Hepatocyte (in vitro differentiated cells): Measurements from ENCODE around the gene COG2. TPM values are rescaled to one million over a fixed set of nuclear protein-coding genes. Genes with fewer than 3 reads are reported as not detected.

Experiments used
- DNase-seq: peaks from one replicate; pipeline ENCODE4 v3.0.0-alpha.2; 2016; ENCODE audit warnings: low spot score
- H2AFZ ChIP-seq: fragments of 200-600 bp; sonication (generic); 2 replicates; pipeline ENCODE4 v1.6.0; 2016; ENCODE audit warnings: antibody characterized with exemption, mild to moderate bottlenecking
- H3K27ac ChIP-seq: fragments of 200-600 bp; sonication (generic); 2 replicates; pipeline ENCODE4 v1.5.1; 2016; ENCODE audit warnings: mild to moderate bottlenecking
- H3K27me3 ChIP-seq: fragments of 200-600 bp; sonication (generic); 2 replicates; pipeline ENCODE4 v1.6.1; 2016
- H3K36me3 ChIP-seq: fragments of 200-600 bp; sonication (generic); replicated peaks from 2 replicates; pipeline ENCODE4 v1.5.1; 2016; ENCODE audit warnings: low read depth; ENCODE audit not compliant: insufficient read depth
- H3K4me1 ChIP-seq: fragments of 200-600 bp; sonication (generic); 2 replicates; pipeline ENCODE4 v1.5.1; 2016; ENCODE audit warnings: mild to moderate bottlenecking, moderate library complexity; ENCODE audit not compliant: insufficient read depth
- H3K4me2 ChIP-seq: fragments of 200-600 bp; sonication (generic); 2 replicates; pipeline ENCODE4 v1.6.0; 2016
- H3K4me3 ChIP-seq: fragments of 200-600 bp; sonication (generic); 2 replicates; pipeline ENCODE4 v1.5.1; 2016; ENCODE audit warnings: mild to moderate bottlenecking
- H3K79me2 ChIP-seq: fragments of 200-600 bp; sonication (generic); 2 replicates; pipeline ENCODE4 v1.6.0; 2017; ENCODE audit warnings: mild to moderate bottlenecking
- H3K9me2 ChIP-seq: fragments of 200-600 bp; sonication (generic); replicated peaks from 2 replicates; pipeline ENCODE4 v1.6.0; 2017; ENCODE audit warnings: mild to moderate bottlenecking; ENCODE audit not compliant: insufficient read depth
- H3K9me3 ChIP-seq: fragments of 200-600 bp; sonication (generic); 2 replicates; pipeline ENCODE4 v1.5.1; 2016; ENCODE audit warnings: low read depth, mild to moderate bottlenecking
- H4K20me1 ChIP-seq: fragments of 200-600 bp; sonication (generic); 2 replicates; pipeline ENCODE4 v1.6.0; 2016; ENCODE audit warnings: mild to moderate bottlenecking; ENCODE audit not compliant: insufficient read depth, poor library complexity, severe bottlenecking
- EZH2 ChIP-seq: fragments of 200-600 bp; sonication (generic); IDR thresholded peaks from 2 replicates; pipeline ENCODE4 v1.6.1; 2016; ENCODE audit warnings: antibody characterized with exemption, mild to moderate bottlenecking, borderline replicate concordance
- EZH2phosphoT487 ChIP-seq: fragments of 200-600 bp; sonication (generic); IDR thresholded peaks from one replicate; pipeline ENCODE4 v1.6.1; 2018; ENCODE audit warnings: antibody characterized with exemption, mild to moderate bottlenecking, low read depth, moderate library complexity; ENCODE audit not compliant: unreplicated experiment, severe bottlenecking
- WGBS: methylation state at CpG from one replicate; pipeline ENCODE4 v1.1.6; 2016; ENCODE audit warnings: low lambda C conversion rate; ENCODE audit errors: missing lambda C conversion rate; 5-methylcytosine and 5-hydroxymethylcytosine counted together
- polyA plus RNA-seq: library from polyadenylated mRNA; unstranded; fragments of >200 nt; fragmentation: Nextera tagmentation; extraction: Ambion mirVana; gene quantifications from 2 replicates; pipeline ENCODE4 v1.2.1, GENCODE V29; 2016
- total RNA-seq: library from RNA; depleted of rRNA; stranded (reverse); fragments of >200 nt; gene quantifications from 2 replicates; pipeline ENCODE4 v1.2.3, GENCODE V29; 2014
- TF ChIP-seq, protein P1 (sequence below): fragments of 200-600 bp; sonication (generic); IDR thresholded peaks from 2 replicates; pipeline ENCODE4 v1.5.1; 2016; ENCODE audit warnings: antibody characterized with exemption, mild to moderate bottlenecking; ENCODE audit not compliant: poor library complexity

Gene COG2
- total and polyA plus RNA-seq, 2 experiments from 2014 or later = 25.3 to 46.2 TPM

DNA sequence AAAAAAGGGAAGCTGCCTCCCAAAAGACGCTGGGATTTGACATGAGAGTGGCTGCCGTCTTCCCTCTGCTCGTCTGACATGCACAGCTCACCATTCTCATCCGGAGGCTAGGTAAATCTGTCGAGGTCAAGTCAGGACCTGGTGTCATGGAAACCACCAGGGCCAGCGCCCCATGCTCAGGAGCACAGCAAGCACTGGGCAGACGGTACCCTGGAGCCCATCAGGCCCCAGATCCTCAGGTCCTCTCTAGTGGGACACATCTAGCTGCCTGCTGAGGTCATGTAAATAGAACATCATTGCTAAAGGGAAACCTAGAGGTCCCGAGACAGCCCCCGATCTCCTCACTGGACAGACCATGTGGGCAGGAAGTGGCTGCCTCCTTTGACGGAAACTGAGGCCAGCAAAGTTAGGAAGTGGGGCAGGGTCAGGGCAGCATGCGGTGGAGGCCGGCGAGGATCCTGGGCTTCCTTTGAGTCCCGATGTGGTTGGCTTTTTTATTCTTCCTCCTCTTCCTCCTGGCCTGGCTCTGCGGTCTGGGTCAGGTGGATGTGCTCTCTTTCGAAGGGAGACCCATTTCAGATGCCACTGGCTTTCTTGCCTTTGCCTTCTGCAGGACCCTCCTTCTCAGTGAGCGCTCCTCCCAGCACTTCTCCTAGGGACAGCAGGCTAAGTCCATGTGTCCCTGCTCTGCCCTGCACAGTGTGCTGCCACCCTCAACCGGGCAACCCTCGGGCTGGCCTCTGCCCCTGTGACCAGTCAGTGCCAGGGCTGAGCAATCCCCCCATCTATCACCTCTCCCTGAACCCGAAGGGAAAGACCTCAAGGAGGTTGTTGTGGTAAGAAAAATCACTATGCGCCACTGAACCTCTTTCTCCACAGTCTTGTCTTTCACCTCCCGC, 65.7 kb downstream of the COG2 start:
- WGBS = 89% methylated on average over 21 of the region's 22 CpGs
- Histone ChIP-seq H3K9me3 (no peaks in the 10 kb centered on the region), H3K9me2 (no peaks in the 10 kb centered on the region), H3K4me2 (peak overlapping the region; percentile 51), H3K27me3 (no peaks in the 10 kb centered on the region), H4K20me1 (no peaks in the 10 kb centered on the region), H3K79me2 (peaks cover 1% of the 10 kb centered on the region), H3K4me3 (no peak overlapping the region), H3K27ac (peak overlapping the region; percentile 85), H3K36me3 (no peaks in the 10 kb centered on the region), H2AFZ (no peak overlapping the region), H3K4me1 (peaks cover 12% of the 10 kb centered on the region)
- DNase-seq = no peak
- TF ChIP-seq, protein P1, sequence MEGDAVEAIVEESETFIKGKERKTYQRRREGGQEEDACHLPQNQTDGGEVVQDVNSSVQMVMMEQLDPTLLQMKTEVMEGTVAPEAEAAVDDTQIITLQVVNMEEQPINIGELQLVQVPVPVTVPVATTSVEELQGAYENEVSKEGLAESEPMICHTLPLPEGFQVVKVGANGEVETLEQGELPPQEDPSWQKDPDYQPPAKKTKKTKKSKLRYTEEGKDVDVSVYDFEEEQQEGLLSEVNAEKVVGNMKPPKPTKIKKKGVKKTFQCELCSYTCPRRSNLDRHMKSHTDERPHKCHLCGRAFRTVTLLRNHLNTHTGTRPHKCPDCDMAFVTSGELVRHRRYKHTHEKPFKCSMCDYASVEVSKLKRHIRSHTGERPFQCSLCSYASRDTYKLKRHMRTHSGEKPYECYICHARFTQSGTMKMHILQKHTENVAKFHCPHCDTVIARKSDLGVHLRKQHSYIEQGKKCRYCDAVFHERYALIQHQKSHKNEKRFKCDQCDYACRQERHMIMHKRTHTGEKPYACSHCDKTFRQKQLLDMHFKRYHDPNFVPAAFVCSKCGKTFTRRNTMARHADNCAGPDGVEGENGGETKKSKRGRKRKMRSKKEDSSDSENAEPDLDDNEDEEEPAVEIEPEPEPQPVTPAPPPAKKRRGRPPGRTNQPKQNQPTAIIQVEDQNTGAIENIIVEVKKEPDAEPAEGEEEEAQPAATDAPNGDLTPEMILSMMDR = no peak
- TF ChIP-seq EZH2phosphoT487 = no peak

DNA sequence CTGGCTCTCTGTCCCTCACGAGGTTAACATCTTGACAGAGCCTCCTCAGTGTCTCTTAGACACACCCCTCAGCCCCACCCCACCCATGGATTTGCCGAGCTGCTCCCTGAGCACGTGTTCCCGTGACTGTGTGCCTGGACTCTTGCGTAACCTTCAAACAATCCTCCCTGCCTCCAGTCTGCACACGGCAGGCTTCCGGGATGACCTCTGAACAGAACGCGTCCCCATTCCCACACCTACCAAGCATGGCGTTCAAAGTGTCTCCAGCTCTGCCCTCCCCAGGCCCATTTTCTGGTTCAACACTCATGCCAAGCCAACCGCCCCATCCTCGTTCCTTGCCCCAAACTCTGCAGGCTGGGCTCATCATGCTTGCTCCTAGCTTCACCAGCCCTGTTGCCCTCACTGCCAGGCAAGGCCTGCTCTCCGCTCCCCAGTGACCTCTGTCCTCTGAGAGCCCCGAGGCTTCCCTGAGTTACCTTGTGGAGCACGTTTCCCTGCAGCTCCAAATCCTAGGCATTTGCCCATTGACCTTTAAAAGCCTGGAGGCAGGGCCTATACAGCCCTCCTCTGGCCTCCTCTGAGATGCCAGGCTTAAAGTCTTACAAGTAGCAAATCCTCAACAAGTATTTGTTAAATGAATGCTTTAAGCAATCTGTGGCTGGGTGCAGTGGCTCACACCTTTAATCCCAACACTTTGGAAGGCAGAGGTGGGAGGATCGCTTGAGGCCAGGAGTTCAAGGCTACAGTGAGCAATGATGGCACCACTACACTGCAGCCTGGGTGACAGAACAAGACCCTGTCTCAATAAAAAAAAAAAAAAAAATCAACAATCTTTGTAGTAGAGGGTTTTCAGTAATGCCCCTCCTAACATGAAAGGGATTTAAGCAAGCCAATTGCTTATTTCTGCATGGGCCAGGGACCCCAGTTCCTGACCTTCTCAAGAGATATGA, 66.6 kb downstream of the COG2 start:
- TF ChIP-seq, protein P1 = no peak
- TF ChIP-seq EZH2 = no peak
- no peak for TF ChIP-seq EZH2phosphoT487
- Histone ChIP-seq H3K27ac (peak overlapping the region; percentile 92), H3K4me1 (peaks cover 17% of the 10 kb centered on the region), H3K36me3 (no peaks in the 10 kb centered on the region), H3K27me3 (no peaks in the 10 kb centered on the region), H3K4me2 (peak overlapping the region; percentile 5), H3K4me3 (no peak overlapping the region), H2AFZ (no peak overlapping the region), H3K9me2 (no peaks in the 10 kb centered on the region), H3K79me2 (peaks cover 5% of the 10 kb centered on the region), H3K9me3 (no peaks in the 10 kb centered on the region), H4K20me1 (no peaks in the 10 kb centered on the region)
- 54% methylated on average over 16 of the region's 16 CpGs for WGBS
- DNase-seq = peak; percentile 88

DNA sequence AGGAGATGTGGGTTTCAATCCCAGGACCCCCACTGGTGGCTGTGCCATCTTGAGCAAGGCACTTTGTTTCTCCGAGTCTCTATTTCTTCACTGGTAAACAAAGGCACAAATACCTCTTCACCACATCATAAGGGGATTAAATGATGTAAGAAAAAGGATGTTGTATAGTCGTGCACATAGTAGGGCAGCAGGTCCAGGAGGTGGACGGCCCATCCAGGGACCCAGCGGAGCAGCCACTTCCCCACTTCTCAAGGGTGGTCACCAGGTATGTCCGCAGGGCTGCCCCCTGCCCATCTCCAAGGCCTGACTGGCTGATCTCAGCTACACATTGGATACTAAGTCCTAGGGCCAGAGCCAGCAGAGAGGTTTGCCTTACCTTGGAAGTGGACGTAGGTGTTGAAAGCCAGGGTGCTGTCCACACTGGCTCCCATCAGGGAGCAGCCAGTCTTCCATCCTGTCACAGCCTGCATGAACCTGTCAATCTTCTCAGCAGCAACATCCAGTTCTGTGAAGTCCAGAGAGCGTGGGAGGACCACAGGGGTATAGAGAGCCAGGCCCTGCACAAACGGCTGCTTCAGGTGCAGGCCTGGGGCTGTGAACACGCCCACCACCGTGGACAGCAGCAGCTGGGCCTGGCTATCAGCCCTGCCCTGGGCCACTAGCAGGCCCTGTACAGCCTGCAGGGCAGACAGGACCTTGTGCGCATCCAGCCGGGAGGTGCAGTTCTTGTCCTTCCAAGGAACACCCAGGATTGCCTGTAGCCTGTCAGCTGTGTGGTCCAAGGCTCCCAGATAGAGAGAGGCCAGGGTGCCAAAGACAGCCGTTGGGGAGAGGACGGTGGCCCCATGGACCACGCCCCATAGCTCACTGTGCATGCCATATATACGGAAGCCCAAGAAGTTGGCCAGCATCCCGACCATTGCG, 67.6 kb downstream of the COG2 start:
- TF ChIP-seq EZH2 = no peak
- no peak for TF ChIP-seq EZH2phosphoT487
- TF ChIP-seq, protein P1 = no peak
- no peak for DNase-seq
- Histone ChIP-seq H3K9me3 (no peaks in the 10 kb centered on the region), H3K79me2 (peaks cover 5% of the 10 kb centered on the region), H3K27ac (peak overlapping the region; percentile 92), H3K4me2 (peak overlapping the region; percentile 5), H3K36me3 (no peaks in the 10 kb centered on the region), H3K4me3 (no peak overlapping the region), H2AFZ (no peak overlapping the region), H3K9me2 (no peaks in the 10 kb centered on the region), H3K4me1 (peaks cover 25% of the 10 kb centered on the region), H4K20me1 (no peaks in the 10 kb centered on the region), H3K27me3 (no peaks in the 10 kb centered on the region)
- 83% methylated on average over 18 of the region's 18 CpGs for WGBS
